B cell (primary cell): ENCODE results near the gene CD276. TPM values are rescaled to one million over a fixed set of nuclear protein-coding genes. Genes with fewer than 3 reads are reported as not detected.

ENCODE experiments used
- ATAC-seq: fragments of 200-7000 bp; cut with Tn5 transposase; one replicate; pipeline ENCODE4 v1.10.0; 2021; ENCODE audit warnings: low read depth, mild to moderate bottlenecking, moderate number of reproducible peaks, moderate library complexity
- CTCF ChIA-PET: fragments of 350-600 bp; sonication (Branson Sonifier 250); formaldehyde crosslinking; loops from one replicate; lab custom pipeline; 2021; ENCODE audit warnings: antibody characterized with exemption, inconsistent platforms; lab: Charles Lee
- POLR2A ChIA-PET: fragments of 350-600 bp; sonication (Branson Sonifier 250); formaldehyde crosslinking; loops from one replicate; lab custom pipeline; 2021; ENCODE audit warnings: antibody characterized with exemption; lab: Charles Lee
- DNase-seq: peaks from one replicate; pipeline ENCODE4 v3.0.0; 2013
- H2AFZ ChIP-seq: 2 replicates; pipeline ENCODE4 v1.6.1; 2012; ENCODE audit warnings: mild to moderate bottlenecking, low read depth, low read length; ENCODE audit not compliant: insufficient read depth, poor library complexity, severe bottlenecking
- H3K27ac ChIP-seq, 2 donors: 1 replicate in 1 of 2; 2 replicates in 1 of 2; pipeline ENCODE4 v1.5.1; 2012 to 2013; ENCODE audit warnings: low read length in 2 of 2, mild to moderate bottlenecking in 2 of 2, moderate library complexity in 1 of 2
- H3K27me3 ChIP-seq, 4 experiments: fragments of 200-600 bp in 1 of 4; sonication (generic) in 1 of 4; replicated peaks in 1 of 4; 1 replicate in 2 of 4; 2 replicates in 2 of 4; pipeline versions ENCODE4 v1.6.1 to v1.7.0; 2013 to 2016; ENCODE audit warnings: low read length in 3 of 4, mild to moderate bottlenecking in 2 of 4, mixed read lengths in 1 of 4, moderate library complexity in 1 of 4; ENCODE audit not compliant: insufficient read depth in 4 of 4, control insufficient read depth in 3 of 4; ENCODE audit errors: control extremely low read depth in 1 of 4
- H3K36me3 ChIP-seq, 2 experiments: replicated peaks in 1 of 2; 1 replicate in 1 of 2; 2 replicates in 1 of 2; pipeline versions ENCODE4 v1.6.1 to v1.7.1; 2013; ENCODE audit warnings: low read length in 1 of 2; ENCODE audit not compliant: insufficient read depth in 2 of 2, control insufficient read depth in 1 of 2; ENCODE audit errors: control extremely low read depth in 1 of 2, extremely low read depth in 1 of 2
- H3K4me1 ChIP-seq, 2 donors: fragments of 200-600 bp in 1 of 2; sonication (generic) in 1 of 2; 1 replicate in 1 of 2; 2 replicates in 1 of 2; pipeline versions ENCODE4 v1.5.1 to v1.6.1; 2013 to 2017; ENCODE audit warnings: low read length in 2 of 2; ENCODE audit not compliant: control insufficient read depth in 2 of 2, insufficient read depth in 2 of 2
- H3K4me2 ChIP-seq: replicated peaks from 2 replicates; pipeline ENCODE3; 2012; ENCODE audit warnings: mild to moderate bottlenecking, low read depth, low read length; ENCODE audit not compliant: poor library complexity, severe bottlenecking
- H3K4me3 ChIP-seq, 5 experiments: fragments of 200-600 bp in 1 of 5; sonication (generic) in 1 of 5; 1 replicate in 3 of 5; 2 replicates in 2 of 5; pipeline versions ENCODE4 v1.5.1 to v1.7.0; 2011 to 2016; ENCODE audit warnings: low read length in 4 of 5, mild to moderate bottlenecking in 4 of 5, low read depth in 2 of 5, control low read depth in 1 of 5, moderate library complexity in 1 of 5; ENCODE audit not compliant: insufficient read depth in 1 of 5; ENCODE audit errors: control extremely low read depth in 1 of 5, extremely low read depth in 1 of 5
- H3K79me2 ChIP-seq: fragments of 200-600 bp; sonication (generic); one replicate; pipeline ENCODE4 v1.6.0; 2016; ENCODE audit warnings: low read length; ENCODE audit not compliant: control insufficient read depth, insufficient read depth
- H3K9ac ChIP-seq: fragments of 200-600 bp; sonication (generic); 2 replicates; pipeline ENCODE4 v1.6.1; 2017; ENCODE audit warnings: mild to moderate bottlenecking, low read length, moderate library complexity
- H3K9me3 ChIP-seq, 3 donors: one replicate each; pipeline versions ENCODE4 v1.6.1 to v1.7.1; 2013; ENCODE audit warnings: low read length in 2 of 3; ENCODE audit not compliant: control insufficient read depth in 2 of 3, insufficient read depth in 1 of 3; ENCODE audit errors: control extremely low read depth in 1 of 3
- H4K20me1 ChIP-seq: 2 replicates; pipeline ENCODE4 v1.6.0; 2012; ENCODE audit warnings: mild to moderate bottlenecking, low read length; ENCODE audit not compliant: insufficient read depth, control insufficient read depth, poor library complexity, severe bottlenecking
- H3K27ac Mint-ChIP-seq: one replicate; pipeline ENCODE4 v1.8.0; 2021; ENCODE audit warnings: mixed read lengths
- H3K27me3 Mint-ChIP-seq: one replicate; pipeline ENCODE4 v1.8.0; 2021; ENCODE audit warnings: mixed read lengths
- H3K4me1 Mint-ChIP-seq: one replicate; pipeline ENCODE4 v1.8.0; 2021; ENCODE audit warnings: mixed read lengths
- H3K4me3 Mint-ChIP-seq: one replicate; pipeline ENCODE4 v1.8.0; 2021; ENCODE audit warnings: mixed read lengths
- H3K9me3 Mint-ChIP-seq: one replicate; pipeline ENCODE4 v1.8.0; 2022; ENCODE audit warnings: mixed read lengths; ENCODE audit not compliant: insufficient read depth
- EZH2 ChIP-seq: IDR thresholded peaks from 2 replicates; pipeline ENCODE4 v1.6.1; 2012; ENCODE audit warnings: borderline replicate concordance, low read depth, mild to moderate bottlenecking, moderate library complexity, low read length; ENCODE audit not compliant: insufficient read depth, poor library complexity, severe bottlenecking
- WGBS: methylation state at CpG from one replicate; pipeline ENCODE4 v1.1.5; 2013; ENCODE audit warnings: missing lambda C conversion rate; ENCODE audit not compliant: insufficient coverage; 5-methylcytosine and 5-hydroxymethylcytosine counted together
- intact Hi-C: fragments of 100-400 bp; cut with micrococcal nuclease; formaldehyde crosslinking; loops from one replicate; pipeline ENCODE4 v1.10.0; 2022
- polyA plus RNA-seq: library from polyadenylated mRNA; depleted of rRNA; stranded (reverse); fragments of >200 nt; gene quantifications from 2 replicates; pipeline ENCODE4 v1.2.3, GENCODE V29; 2012
- total RNA-seq, 2 donors: library from RNA; stranded (reverse); fragments of 120-200 nt in 1 of 2; gene quantifications; 1 replicate in 1 of 2; 2 replicates in 1 of 2; pipeline versions ENCODE4 v1.2.3 to v1.2.4, GENCODE V29; 2013 to 2022
- TF ChIP-seq, protein P1 (sequence below): fragments of 200-600 bp; IDR thresholded peaks from one replicate; pipeline ENCODE4 v1.8.0; 2022; ENCODE audit warnings: antibody characterized with exemption, mild to moderate bottlenecking

CD276 gene
- total and polyA plus RNA-seq, 2 donors (not counting 1 experiment from before 2014, with no cell fraction given): not detected

DNA sequence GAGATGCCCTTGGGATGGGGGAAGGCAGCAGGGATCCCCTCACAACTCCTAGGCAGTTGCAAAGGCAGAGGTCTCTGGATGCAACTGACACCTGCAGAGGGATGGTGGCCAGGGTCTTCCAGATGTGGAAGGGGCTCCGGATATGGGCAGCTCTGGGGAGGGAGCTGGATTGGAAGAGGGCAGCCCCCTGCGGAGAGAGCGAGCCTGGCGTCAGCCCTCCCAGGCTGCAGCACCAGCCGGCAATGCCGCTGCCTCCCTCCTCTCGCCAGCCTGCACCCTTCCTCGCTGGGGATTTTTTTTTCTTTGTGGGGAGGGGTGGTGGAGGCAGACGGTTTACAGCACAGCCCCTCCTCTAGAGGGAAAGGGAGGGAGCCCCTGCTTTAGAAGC is 67.3 kb downstream of the CD276 start:
- Histone ChIP-seq H4K20me1 (no peaks in the 10 kb centered on the region), H3K9ac (no peak overlapping the region), H3K27me3 (peaks cover 0 to 36% (median 3%) of the 10 kb centered on the region in 4 experiments), H3K4me3 (no peak overlapping the region), H3K79me2 (no peaks in the 10 kb centered on the region), H3K36me3 (no peaks in the 10 kb centered on the region), H3K4me1 (no peaks in the 10 kb centered on the region), H3K27ac (no peak overlapping the region), H3K4me2 (no peak overlapping the region), H3K9me3 (no peaks in the 10 kb centered on the region), H2AFZ (no peak overlapping the region)
- DNase-seq: no peak
- POLR2A ChIA-PET: no interaction called here
- 13% methylated on average over 4 of the region's 9 CpGs for WGBS
- H3K4me3 Mint-ChIP-seq: no peak overlapping the region
- peaks cover 49% of the 10 kb centered on the region for H3K27me3 Mint-ChIP-seq
- H3K9me3 Mint-ChIP-seq: no peaks in the 10 kb centered on the region
- no peak for TF ChIP-seq EZH2
- no peak overlapping the region for H3K27ac Mint-ChIP-seq
- H3K4me1 Mint-ChIP-seq: peaks cover 5% of the 10 kb centered on the region
- intact Hi-C loops: no loop called here
- no peak for ATAC-seq
- CTCF ChIA-PET: no interaction called here

DNA sequence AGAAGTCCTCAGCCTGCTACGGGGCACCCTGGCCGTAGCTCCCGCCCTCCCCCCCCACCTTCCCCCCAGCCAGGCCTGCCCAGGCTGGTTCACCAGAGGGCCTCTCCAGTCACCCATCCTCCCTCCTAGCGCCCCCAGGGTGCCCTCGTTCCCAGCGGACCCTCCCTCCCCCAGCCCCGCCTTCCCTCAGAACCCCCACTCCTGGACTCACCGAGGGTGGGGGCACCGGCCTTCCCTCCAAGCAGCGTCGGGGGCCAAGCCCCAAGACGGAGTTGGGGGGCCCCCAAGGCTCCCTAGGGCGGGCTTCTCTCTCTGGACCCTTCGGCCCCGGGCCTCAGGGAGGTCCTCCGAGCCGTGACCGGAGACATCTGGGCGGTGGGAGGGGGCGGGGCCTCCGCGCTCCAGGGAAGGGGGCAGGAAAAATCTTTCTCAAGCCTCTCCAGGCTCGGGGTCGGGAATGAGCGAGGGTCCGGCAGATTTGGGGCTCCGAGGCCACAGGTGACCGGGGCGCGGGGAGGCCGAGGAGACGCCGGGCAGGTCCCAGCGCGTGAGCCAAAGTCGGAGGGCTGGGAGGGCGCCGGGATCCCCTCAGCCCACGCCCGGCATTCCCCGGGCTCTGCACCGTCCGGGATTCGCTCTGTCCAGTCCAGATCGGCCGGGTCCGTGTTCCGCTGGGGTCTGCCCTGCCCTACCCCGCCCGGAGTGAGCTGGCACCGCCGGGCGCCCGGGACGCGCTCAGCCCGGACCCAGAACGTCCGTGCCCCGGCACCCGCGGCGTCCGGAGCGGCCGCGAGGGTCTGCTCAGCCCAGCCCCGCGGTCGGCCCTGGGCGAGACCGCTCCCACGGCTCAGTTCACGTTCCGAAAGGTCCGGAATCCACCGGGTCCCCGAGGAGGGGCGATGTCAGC is 68.0 kb downstream of the CD276 start:
- Histone ChIP-seq H3K4me1 (no peaks in the 10 kb centered on the region), H2AFZ (no peak overlapping the region), H3K27me3 (peaks cover 0 to 34% (median 3%) of the 10 kb centered on the region in 4 experiments), H3K4me3 (no peak overlapping the region), H3K79me2 (no peaks in the 10 kb centered on the region), H3K27ac (no peak overlapping the region), H3K9me3 (no peaks in the 10 kb centered on the region), H3K36me3 (no peaks in the 10 kb centered on the region), H3K4me2 (peak overlapping the region; percentile 12), H4K20me1 (no peaks in the 10 kb centered on the region), H3K9ac (no peak overlapping the region)
- H3K27ac Mint-ChIP-seq: no peak overlapping the region
- no peak overlapping the region for H3K4me3 Mint-ChIP-seq
- ChIA-PET POLR2A (no interaction called here), CTCF (no interaction called here)
- 3% methylated on average over 73 of the region's 79 CpGs for WGBS
- TF ChIP-seq EZH2: no peak
- TF ChIP-seq, protein P1, sequence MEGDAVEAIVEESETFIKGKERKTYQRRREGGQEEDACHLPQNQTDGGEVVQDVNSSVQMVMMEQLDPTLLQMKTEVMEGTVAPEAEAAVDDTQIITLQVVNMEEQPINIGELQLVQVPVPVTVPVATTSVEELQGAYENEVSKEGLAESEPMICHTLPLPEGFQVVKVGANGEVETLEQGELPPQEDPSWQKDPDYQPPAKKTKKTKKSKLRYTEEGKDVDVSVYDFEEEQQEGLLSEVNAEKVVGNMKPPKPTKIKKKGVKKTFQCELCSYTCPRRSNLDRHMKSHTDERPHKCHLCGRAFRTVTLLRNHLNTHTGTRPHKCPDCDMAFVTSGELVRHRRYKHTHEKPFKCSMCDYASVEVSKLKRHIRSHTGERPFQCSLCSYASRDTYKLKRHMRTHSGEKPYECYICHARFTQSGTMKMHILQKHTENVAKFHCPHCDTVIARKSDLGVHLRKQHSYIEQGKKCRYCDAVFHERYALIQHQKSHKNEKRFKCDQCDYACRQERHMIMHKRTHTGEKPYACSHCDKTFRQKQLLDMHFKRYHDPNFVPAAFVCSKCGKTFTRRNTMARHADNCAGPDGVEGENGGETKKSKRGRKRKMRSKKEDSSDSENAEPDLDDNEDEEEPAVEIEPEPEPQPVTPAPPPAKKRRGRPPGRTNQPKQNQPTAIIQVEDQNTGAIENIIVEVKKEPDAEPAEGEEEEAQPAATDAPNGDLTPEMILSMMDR: no peak
- intact Hi-C loops: no loop called here
- H3K9me3 Mint-ChIP-seq: no peaks in the 10 kb centered on the region
- H3K4me1 Mint-ChIP-seq: peaks cover 5% of the 10 kb centered on the region
- DNase-seq (no peak), ATAC-seq (no peak)
- peaks cover 48% of the 10 kb centered on the region for H3K27me3 Mint-ChIP-seq
